K562 (cell line): ENCODE data around the gene ZNRF3. TPM values are rescaled to one million over a fixed set of nuclear protein-coding genes. Genes with fewer than 3 reads are reported as not detected.

Source experiments
- ATAC-seq: fragments of 200-7000 bp; cut with Tn5 transposase; 3 replicates; pipeline ENCODE4 v1.9.1; 2020; ENCODE audit warnings: moderate library complexity
- BruUV-seq: library from RNA; stranded (reverse); fragments of 400-500 nt; replicated peaks from 2 replicates; lab custom pipeline; 2021; lab: Mats Ljungman, UMichigan
- CTCF ChIA-PET: fragments of 300-600 bp; formaldehyde crosslinking; extraction: SDS; loops from one replicate; lab custom pipeline; 2021; ENCODE audit warnings: low intra/inter-chr PET ratio; lab: Yijun Ruan, JAX
- POLR2A ChIA-PET: fragments of 300-600, 350-650 bp; sonication (Branson Sonifier 250); formaldehyde crosslinking; extraction: SDS; loops from one replicate; lab custom pipeline; 2021; ENCODE audit warnings: antibody characterized with exemption, inconsistent platforms; lab: Yijun Ruan, JAX
- DNase-seq, 4 experiments: peaks; one replicate each; pipeline versions ENCODE4 v3.0.0 to v3.0.0-alpha.2; 2011 to 2018; ENCODE audit warnings: low spot score in 3 of 4, mixed read lengths in 3 of 4; ENCODE audit errors: extremely low read depth in 1 of 4
- FAIRE-seq: peaks from 2 replicates; lab custom pipeline; 2011; peaks lifted over from hg19 to GRCh38; lab: Jason Lieb, UNC
- H2AFZ ChIP-seq: 2 replicates; pipeline ENCODE4 v1.6.0; 2011; ENCODE audit warnings: low read depth, low read length, control low read depth, inconsistent platforms
- H3K27ac ChIP-seq: fragments of 200-600 bp; 3 replicates; pipeline ENCODE4 v1.8.0; 2011; ENCODE audit warnings: low read depth, mild to moderate bottlenecking, control low read depth, inconsistent platforms, low read length, moderate library complexity, mixed read lengths; ENCODE audit errors: extremely low read depth
- H3K27me3 ChIP-seq, 2 experiments: fragments of 300-600 bp in 1 of 2; 2 replicates in 1 of 2; 3 replicates in 1 of 2; pipeline versions ENCODE4 v1.6.0 to v1.8.0; 2011; ENCODE audit warnings: inconsistent platforms in 2 of 2, low read length in 2 of 2, mild to moderate bottlenecking in 1 of 2, mixed read lengths in 1 of 2, moderate library complexity in 1 of 2; ENCODE audit not compliant: control insufficient read depth in 2 of 2, insufficient read depth in 2 of 2
- H3K36me3 ChIP-seq: fragments of 300-600 bp; 3 replicates; pipeline ENCODE4 v1.8.0; 2011; ENCODE audit warnings: mild to moderate bottlenecking, low read length, inconsistent platforms; ENCODE audit not compliant: control insufficient read depth, insufficient read depth
- H3K4me1 ChIP-seq, 2 experiments: fragments of 200-600 bp in 1 of 2; replicated peaks in 1 of 2; 2 replicates in 1 of 2; 3 replicates in 1 of 2; pipeline versions ENCODE4 v1.5.1 to v1.8.0; 2011; ENCODE audit warnings: inconsistent platforms in 2 of 2, low read length in 2 of 2, mild to moderate bottlenecking in 1 of 2, mixed read lengths in 1 of 2, moderate library complexity in 1 of 2; ENCODE audit not compliant: control insufficient read depth in 2 of 2, insufficient read depth in 2 of 2
- H3K4me2 ChIP-seq: 2 replicates; pipeline ENCODE4 v1.6.1; 2011; ENCODE audit warnings: low read length, control low read depth, inconsistent platforms, mixed read lengths; ENCODE audit not compliant: insufficient read depth
- H3K4me3 ChIP-seq: fragments of 200-600 bp; sonication (generic), shearing (Covaris generic); 2 replicates; pipeline ENCODE4 v1.5.1; 2016; ENCODE audit warnings: control low read depth, inconsistent platforms
- H3K79me2 ChIP-seq: fragments of 200-600 bp; 3 replicates; pipeline ENCODE4 v1.8.0; 2011; ENCODE audit warnings: low read length, inconsistent platforms; ENCODE audit not compliant: control insufficient read depth, insufficient read depth
- H3K9ac ChIP-seq, 2 experiments: 2 replicates each; pipeline versions ENCODE4 v1.6.0 to v1.6.1; 2011; ENCODE audit warnings: low read depth in 2 of 2, low read length in 2 of 2, control low read depth in 1 of 2, inconsistent platforms in 1 of 2, mild to moderate bottlenecking in 1 of 2, mixed read lengths in 1 of 2; ENCODE audit not compliant: insufficient read depth in 1 of 2
- H3K9me1 ChIP-seq: one replicate; pipeline ENCODE4 v1.6.0; 2011; ENCODE audit warnings: inconsistent platforms, mild to moderate bottlenecking, low read length, moderate library complexity; ENCODE audit not compliant: control insufficient read depth, insufficient read depth
- H3K9me3 ChIP-seq: replicated peaks from 2 replicates; pipeline ENCODE4 v1.5.1; 2011; ENCODE audit warnings: low read depth, low read length, inconsistent platforms; ENCODE audit not compliant: control insufficient read depth, insufficient read depth
- H4K20me1 ChIP-seq: replicated peaks from 2 replicates; pipeline ENCODE4 v1.6.1; 2011; ENCODE audit warnings: low read length, inconsistent platforms, mixed read lengths; ENCODE audit not compliant: control insufficient read depth, insufficient read depth
- CCNT2 ChIP-seq: IDR thresholded peaks from 2 replicates; pipeline ENCODE4 v1.6.1; 2011; ENCODE audit warnings: borderline replicate concordance, low read depth, mild to moderate bottlenecking, moderate library complexity, mixed read lengths, low read length; ENCODE audit not compliant: insufficient read length; ENCODE audit errors: extremely low read depth
- CEBPB ChIP-seq: fragments of 450-650 bp; IDR thresholded peaks from 2 replicates; pipeline ENCODE4 v1.6.1; 2016; ENCODE audit warnings: missing genetic modification characterization, missing compliant biosample characterization
- DDX20 ChIP-seq: fragments of 450-650 bp; IDR thresholded peaks from 2 replicates; pipeline ENCODE4 v1.6.1; 2016; ENCODE audit warnings: missing genetic modification characterization, low read depth, mild to moderate bottlenecking, missing compliant biosample characterization, moderate library complexity
- GATAD2A ChIP-seq: fragments of 450-650 bp; IDR thresholded peaks from 2 replicates; pipeline ENCODE4 v1.6.1; 2017
- JUNB ChIP-seq: fragments of 450-650 bp; formaldehyde crosslinking; conservative IDR thresholded peaks from 2 replicates; pipeline ENCODE4 v1.4.0; 2020; ENCODE audit warnings: mild to moderate bottlenecking
- KHSRP ChIP-seq: fragments of 450-650 bp; IDR thresholded peaks from 2 replicates; pipeline ENCODE4 v1.6.1; 2017
- MCM2 ChIP-seq: fragments of 450-650 bp; IDR thresholded peaks from 2 replicates; pipeline ENCODE4 v1.6.1; 2017; ENCODE audit warnings: low read depth, mild to moderate bottlenecking
- POLR2AphosphoS5 ChIP-seq: IDR thresholded peaks from 2 replicates; pipeline ENCODE4 v1.6.1; 2011; ENCODE audit warnings: mild to moderate bottlenecking, low read depth, low read length, moderate library complexity; ENCODE audit not compliant: control insufficient read depth, insufficient read depth
- PPARD ChIP-seq: fragments of 250-450 bp; sonication (Bioruptor Pico); IDR thresholded peaks from 2 replicates; pipeline ENCODE4 v1.8.0; 2022; ENCODE audit warnings: inconsistent platforms, mild to moderate bottlenecking, moderate library complexity
- RBM15 ChIP-seq: fragments of 200-400 bp; formaldehyde crosslinking; IDR thresholded peaks from 2 replicates; pipeline ENCODE4 v1.6.1; 2018; ENCODE audit warnings: mild to moderate bottlenecking, low read length, moderate library complexity; ENCODE audit not compliant: insufficient read depth
- SNIP1 ChIP-seq: fragments of 450-650 bp; IDR thresholded peaks from 2 replicates; pipeline ENCODE4 v1.7.1; 2017; ENCODE audit warnings: low read depth, mild to moderate bottlenecking
- XRCC4 ChIP-seq: IDR thresholded peaks from one replicate; pipeline ENCODE4 v1.6.1; 2011; ENCODE audit not compliant: insufficient read depth, insufficient read length; ENCODE audit errors: extremely low read depth
- ZKSCAN8 ChIP-seq: fragments of 200-800 bp; sonication (Bioruptor generic); IDR thresholded peaks from 2 replicates; pipeline ENCODE4 v1.6.1; 2016; ENCODE audit warnings: missing genetic modification characterization, missing compliant biosample characterization
- ZNF253 ChIP-seq: fragments of 250-450 bp; sonication (Bioruptor Pico); conservative IDR thresholded peaks from 2 replicates; pipeline ENCODE4 v1.6.1; 2021; ENCODE audit warnings: mild to moderate bottlenecking
- ZNF324 ChIP-seq: fragments of 250-450 bp; sonication (Bioruptor Pico); IDR thresholded peaks from 2 replicates; pipeline ENCODE4 v1.4.0; 2020; ENCODE audit warnings: mild to moderate bottlenecking
- WGBS: fragments of 100-300 bp; shearing (Covaris generic); methylation state at CpG from one replicate; pipeline ENCODE4 v1.1.6; 2016; ENCODE audit warnings: low coverage, mixed read lengths; ENCODE audit not compliant: insufficient coverage; ENCODE audit errors: missing lambda C conversion rate; 5-methylcytosine and 5-hydroxymethylcytosine counted together
- in situ Hi-C: fragments of 300-500 bp; cut with MboI; formaldehyde crosslinking; loops from 4 replicates; pipeline ENCODE4 v1.15.0; 2018; ENCODE audit warnings: inconsistent platforms, mixed read lengths
- intact Hi-C: fragments of 100-400 bp; cut with micrococcal nuclease; formaldehyde crosslinking; loops from 2 replicates; pipeline ENCODE4 v1.14.2; 2022
- polyA plus RNA-seq, 8 experiments: library from polyadenylated mRNA; depleted of rRNA in 4 of 8; stranded (reverse) in 5 of 8; unstranded in 3 of 8; fragments of >200 nt; fragmentation: Nextera tagmentation in 2 of 8; fragmentation: Illumina TruSeq in 1 of 8; extraction: Ambion mirVana in 2 of 8; extraction: Trizol in 1 of 8; gene quantifications; 2 replicates each; pipeline versions ENCODE4 v1.2.1 to v1.2.3, GENCODE V29; 2011 to 2014; ENCODE audit warnings: inconsistent platforms in 1 of 8, missing spikeins in 1 of 8
- total RNA-seq, 7 experiments: library from RNA; depleted of rRNA in 6 of 7; stranded (reverse); fragments of >200 nt in 6 of 7; fragmentation: Illumina TruSeq in 2 of 7; extraction: Trizol in 2 of 7; gene quantifications; 2 replicates each; pipeline versions ENCODE4 v1.2.1 to v1.2.3, GENCODE V29; 2011 to 2021; ENCODE audit warnings: low replicate concordance in 1 of 7
- TF ChIP-seq, protein P1 (sequence below): fragments of 250-450 bp; sonication (Bioruptor Pico); IDR thresholded peaks from 2 replicates; pipeline ENCODE4 v1.5.0; 2022; ENCODE audit warnings: mild to moderate bottlenecking
- TF ChIP-seq, protein P2 (sequence below): sonication (generic); formaldehyde crosslinking; IDR thresholded peaks from 2 replicates; pipeline ENCODE4 v1.5.0; 2020; ENCODE audit warnings: missing genetic modification reagents
- TF ChIP-seq, protein P3 (sequence below): sonication (generic); IDR thresholded peaks from 2 replicates; pipeline ENCODE4 v1.6.1; 2016

Gene ZNRF3
- total and polyA plus RNA-seq, 9 of the 15 experiments (the other 6 are each of a cell fraction or from before 2014, with no cell fraction given), result 0.41 to 5.9 (median 1.7) TPM

DNA sequence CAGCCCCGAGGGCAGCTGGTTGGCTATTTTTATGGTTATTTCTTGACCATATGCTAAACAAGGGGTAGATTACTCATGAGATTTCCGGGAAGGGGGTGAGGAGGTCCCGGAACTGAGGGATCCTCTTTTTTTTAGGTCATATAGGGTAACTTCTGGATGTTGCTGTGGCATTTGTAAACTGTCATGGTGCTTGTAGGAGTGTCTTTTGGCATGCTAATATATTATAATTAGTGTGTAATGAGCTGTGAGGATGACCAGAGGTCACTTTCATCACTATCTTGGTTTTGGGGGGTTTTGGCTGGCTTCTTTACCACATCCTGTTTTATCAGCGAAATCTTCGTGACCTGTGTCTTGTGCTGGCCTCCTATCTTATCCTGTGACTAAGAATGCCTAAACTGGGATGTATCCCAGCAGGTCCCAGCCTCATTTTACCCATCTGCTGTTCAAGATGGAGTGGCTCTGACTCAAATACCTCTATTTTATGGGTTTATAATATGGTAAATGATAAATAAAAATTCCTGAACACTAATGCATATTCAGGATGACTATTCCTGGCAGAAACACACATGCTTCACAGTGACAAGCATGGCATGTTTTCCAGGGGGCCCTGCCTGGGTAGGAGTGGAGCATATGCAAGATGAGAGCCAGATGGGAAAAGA is 200.7 kb downstream of the ZNRF3 start:
- Histone ChIP-seq H3K27me3 (no peaks in the 10 kb centered on the region), H3K4me2 (peak overlapping the region; percentile 20; the same call in 1 of the 2 replicates), H3K9me1 (no peaks in the 10 kb centered on the region), H3K9ac (no peak overlapping the region), H3K9me3 (no peaks in the 10 kb centered on the region), H4K20me1 (no peaks in the 10 kb centered on the region), H3K4me3 (no peak overlapping the region), H3K79me2 (no peaks in the 10 kb centered on the region; the same call in 2 of the 3 replicates), H2AFZ (no peak overlapping the region), H3K27ac (0 out of 3 replicates have a peak overlapping the region, but pooled peaks have one; percentile 39), H3K4me1 (peaks cover 0 to 31% of the 10 kb centered on the region in 2 experiments; a peak in 4 of 5 replicates), H3K36me3 (no peaks in the 10 kb centered on the region)
- DNase-seq (peak in 1 of 4 experiments; percentile 24), ATAC-seq (no peak), FAIRE-seq (no peak)
- ChIA-PET POLR2A (interaction anchor here (0.5 to 0.9 kb wide), 3 partner anchors 8 to 476 kb away, joined by 3 to 5 read pairs (median 3); no protein-coding TSS in a partner anchor), CTCF (no interaction called here)
- 2% methylated on average over 5 of the region's 5 CpGs for WGBS
- intact Hi-C loops, result no loop called here
- BruUV-seq, result no TSS peak
- in situ Hi-C loops, result no loop called here
- TF ChIP-seq ZKSCAN8 (CRISPR knock-in tag) (no peak), XRCC4 (no peak), DDX20 (peak; percentile 80), GATAD2A (no peak), PPARD (CRISPR knock-in tag) (no peak), POLR2AphosphoS5 (no peak), KHSRP (no peak), CEBPB (tag) (no peak), JUNB (CRISPR knock-in tag) (no peak), ZNF324 (no peak), SNIP1 (no peak), ZNF253 (CRISPR knock-in tag) (no peak), CCNT2 (no peak), RBM15 (no peak), MCM2 (no peak)
- TF ChIP-seq, protein P1, sequence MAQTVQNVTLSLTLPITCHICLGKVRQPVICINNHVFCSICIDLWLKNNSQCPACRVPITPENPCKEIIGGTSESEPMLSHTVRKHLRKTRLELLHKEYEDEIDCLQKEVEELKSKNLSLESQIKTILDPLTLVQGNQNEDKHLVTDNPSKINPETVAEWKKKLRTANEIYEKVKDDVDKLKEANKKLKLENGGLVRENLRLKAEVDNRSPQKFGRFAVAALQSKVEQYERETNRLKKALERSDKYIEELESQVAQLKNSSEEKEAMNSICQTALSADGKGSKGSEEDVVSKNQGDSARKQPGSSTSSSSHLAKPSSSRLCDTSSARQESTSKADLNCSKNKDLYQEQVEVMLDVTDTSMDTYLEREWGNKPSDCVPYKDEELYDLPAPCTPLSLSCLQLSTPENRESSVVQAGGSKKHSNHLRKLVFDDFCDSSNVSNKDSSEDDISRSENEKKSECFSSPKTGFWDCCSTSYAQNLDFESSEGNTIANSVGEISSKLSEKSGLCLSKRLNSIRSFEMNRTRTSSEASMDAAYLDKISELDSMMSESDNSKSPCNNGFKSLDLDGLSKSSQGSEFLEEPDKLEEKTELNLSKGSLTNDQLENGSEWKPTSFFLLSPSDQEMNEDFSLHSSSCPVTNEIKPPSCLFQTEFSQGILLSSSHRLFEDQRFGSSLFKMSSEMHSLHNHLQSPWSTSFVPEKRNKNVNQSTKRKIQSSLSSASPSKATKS (CRISPR knock-in tag), result no peak
- TF ChIP-seq, protein P2, sequence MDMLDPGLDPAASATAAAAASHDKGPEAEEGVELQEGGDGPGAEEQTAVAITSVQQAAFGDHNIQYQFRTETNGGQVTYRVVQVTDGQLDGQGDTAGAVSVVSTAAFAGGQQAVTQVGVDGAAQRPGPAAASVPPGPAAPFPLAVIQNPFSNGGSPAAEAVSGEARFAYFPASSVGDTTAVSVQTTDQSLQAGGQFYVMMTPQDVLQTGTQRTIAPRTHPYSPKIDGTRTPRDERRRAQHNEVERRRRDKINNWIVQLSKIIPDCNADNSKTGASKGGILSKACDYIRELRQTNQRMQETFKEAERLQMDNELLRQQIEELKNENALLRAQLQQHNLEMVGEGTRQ, result no peak
- TF ChIP-seq, protein P3, sequence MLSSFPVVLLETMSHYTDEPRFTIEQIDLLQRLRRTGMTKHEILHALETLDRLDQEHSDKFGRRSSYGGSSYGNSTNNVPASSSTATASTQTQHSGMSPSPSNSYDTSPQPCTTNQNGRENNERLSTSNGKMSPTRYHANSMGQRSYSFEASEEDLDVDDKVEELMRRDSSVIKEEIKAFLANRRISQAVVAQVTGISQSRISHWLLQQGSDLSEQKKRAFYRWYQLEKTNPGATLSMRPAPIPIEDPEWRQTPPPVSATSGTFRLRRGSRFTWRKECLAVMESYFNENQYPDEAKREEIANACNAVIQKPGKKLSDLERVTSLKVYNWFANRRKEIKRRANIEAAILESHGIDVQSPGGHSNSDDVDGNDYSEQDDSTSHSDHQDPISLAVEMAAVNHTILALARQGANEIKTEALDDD, result no peak
